Gastroesophageal sphincter (tissue), 3 donors: Measurements from ENCODE around the gene RBM27.

Experiments
- EP300 ChIP-seq: sonication (generic); formaldehyde crosslinking; IDR thresholded peaks from one replicate; pipeline ENCODE4 v1.6.1; 2017; ENCODE audit warnings: antibody characterized with exemption, mild to moderate bottlenecking
- POLR2A ChIP-seq, 2 donors: fragments of 450-650 bp; IDR thresholded peaks; one replicate each; pipeline ENCODE4 v1.6.1; 2017; ENCODE audit warnings: antibody characterized with exemption in 2 of 2, mild to moderate bottlenecking in 2 of 2, moderate library complexity in 1 of 2
- POLR2AphosphoS5 ChIP-seq: sonication (generic); formaldehyde crosslinking; IDR thresholded peaks from one replicate; pipeline ENCODE4 v1.6.1; 2017; ENCODE audit warnings: antibody characterized with exemption
- TF ChIP-seq, protein P1 (sequence below), 4 experiments: fragments of 200-600 bp in 2 of 4; fragments of 450-650 bp in 2 of 4; sonication (generic) in 1 of 4; IDR thresholded peaks; one replicate each; pipeline ENCODE4 v1.5.1; 2017 to 2019; ENCODE audit warnings: antibody characterized with exemption in 4 of 4, mild to moderate bottlenecking in 2 of 4, moderate library complexity in 2 of 4

DNA sequence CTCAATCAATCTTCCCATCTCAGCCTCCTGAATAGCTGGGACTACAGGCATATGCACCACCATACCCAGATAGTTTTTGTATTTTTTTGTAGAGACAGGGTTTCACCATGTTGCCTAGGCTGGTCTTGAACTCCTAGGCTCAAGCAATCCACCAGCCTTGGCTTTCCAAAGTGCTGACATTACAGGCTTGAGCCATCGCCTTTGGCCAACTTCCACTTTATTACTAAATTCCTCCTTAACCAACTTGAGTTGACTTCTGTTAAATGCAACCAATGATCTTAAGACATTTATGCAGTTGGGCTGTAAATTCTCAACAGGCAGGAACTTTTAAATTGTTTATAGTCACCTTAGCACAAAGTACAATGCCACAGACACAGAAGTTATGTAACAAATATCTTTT, 23.7 kb upstream of the RBM27 start:
- TF ChIP-seq, protein P1, sequence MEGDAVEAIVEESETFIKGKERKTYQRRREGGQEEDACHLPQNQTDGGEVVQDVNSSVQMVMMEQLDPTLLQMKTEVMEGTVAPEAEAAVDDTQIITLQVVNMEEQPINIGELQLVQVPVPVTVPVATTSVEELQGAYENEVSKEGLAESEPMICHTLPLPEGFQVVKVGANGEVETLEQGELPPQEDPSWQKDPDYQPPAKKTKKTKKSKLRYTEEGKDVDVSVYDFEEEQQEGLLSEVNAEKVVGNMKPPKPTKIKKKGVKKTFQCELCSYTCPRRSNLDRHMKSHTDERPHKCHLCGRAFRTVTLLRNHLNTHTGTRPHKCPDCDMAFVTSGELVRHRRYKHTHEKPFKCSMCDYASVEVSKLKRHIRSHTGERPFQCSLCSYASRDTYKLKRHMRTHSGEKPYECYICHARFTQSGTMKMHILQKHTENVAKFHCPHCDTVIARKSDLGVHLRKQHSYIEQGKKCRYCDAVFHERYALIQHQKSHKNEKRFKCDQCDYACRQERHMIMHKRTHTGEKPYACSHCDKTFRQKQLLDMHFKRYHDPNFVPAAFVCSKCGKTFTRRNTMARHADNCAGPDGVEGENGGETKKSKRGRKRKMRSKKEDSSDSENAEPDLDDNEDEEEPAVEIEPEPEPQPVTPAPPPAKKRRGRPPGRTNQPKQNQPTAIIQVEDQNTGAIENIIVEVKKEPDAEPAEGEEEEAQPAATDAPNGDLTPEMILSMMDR (IDR thresholded peaks at IDR 0.05): no peak
- TF ChIP-seq POLR2A (IDR thresholded peaks at IDR 0.05) (no peak), EP300 (no peak), POLR2AphosphoS5 (no peak)
